ENCODE results near the gene PTPRF.
"Not testable (repeated sequence)": the region's sequence is repeated elsewhere in the genome, so short reads cannot be mapped to it uniquely, and the experiment has no call there.

The PTPRF gene

DNA sequence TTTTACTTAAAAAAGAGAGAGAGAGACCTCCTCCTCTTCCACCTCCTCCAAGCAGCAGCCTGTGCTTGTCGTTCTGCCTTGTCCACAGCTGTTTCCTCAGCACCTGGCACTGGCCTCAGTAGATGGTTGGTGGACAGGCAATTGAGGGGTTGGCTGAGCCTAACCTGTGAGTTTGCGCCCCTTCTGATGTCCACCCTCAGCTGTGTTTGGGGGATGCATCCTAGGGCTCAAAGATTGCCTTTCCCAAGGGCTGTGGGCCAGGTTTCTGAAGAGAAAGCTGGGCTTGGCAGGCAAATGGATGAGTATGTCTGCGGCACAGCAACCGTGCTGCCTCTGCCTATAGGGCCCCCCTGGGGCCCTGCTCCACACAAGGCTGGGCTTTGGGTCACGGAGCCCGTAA, 84.2 kb downstream of the PTPRF start:
- no peak for DNase-seq
- in situ Hi-C loops (cut with MboI; ENCODE audit: low pct_unique_long_range_greater_than_20kb, low sequenced_read_pairs): no loop called here

DNA sequence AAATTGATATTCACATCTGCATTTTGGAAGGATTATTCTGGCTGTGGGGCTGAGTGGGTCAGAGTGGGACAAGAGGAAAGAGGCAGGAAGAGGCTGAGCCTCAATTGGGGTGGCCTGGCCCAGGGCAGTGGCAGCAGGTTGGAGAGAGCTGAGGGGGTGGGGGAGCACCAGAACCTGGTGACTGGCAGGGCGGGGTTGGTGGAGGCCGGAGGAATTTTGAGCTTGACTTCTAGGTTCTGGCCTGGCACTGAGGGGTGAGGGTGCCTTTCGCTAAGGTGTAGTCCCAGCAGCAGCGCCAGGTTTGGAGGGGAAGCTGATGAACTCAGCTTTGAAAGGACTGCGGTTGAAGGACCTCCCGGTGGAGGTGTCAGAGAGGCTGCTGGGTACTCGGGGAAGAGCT, 85.7 kb downstream of the PTPRF start:
- in situ Hi-C loops (cut with MboI; ENCODE audit: low pct_unique_long_range_greater_than_20kb, low sequenced_read_pairs): no loop called here

GRCh38 chr1:43617011-43617410, 86.3 kb downstream of the PTPRF start:
- in situ Hi-C loops (cut with MboI; ENCODE audit: low pct_unique_long_range_greater_than_20kb, low sequenced_read_pairs): no loop called here
- no peak for DNase-seq

More for the DNA sequence above, 85.7 kb downstream of the PTPRF start:
- no peak for DNase-seq

GRCh38 chr1:43617668-43618067, 87.0 kb downstream of the PTPRF start:
- no peak for DNase-seq
- in situ Hi-C loops (cut with MboI; ENCODE audit: low pct_unique_long_range_greater_than_20kb, low sequenced_read_pairs): no loop called here

DNA sequence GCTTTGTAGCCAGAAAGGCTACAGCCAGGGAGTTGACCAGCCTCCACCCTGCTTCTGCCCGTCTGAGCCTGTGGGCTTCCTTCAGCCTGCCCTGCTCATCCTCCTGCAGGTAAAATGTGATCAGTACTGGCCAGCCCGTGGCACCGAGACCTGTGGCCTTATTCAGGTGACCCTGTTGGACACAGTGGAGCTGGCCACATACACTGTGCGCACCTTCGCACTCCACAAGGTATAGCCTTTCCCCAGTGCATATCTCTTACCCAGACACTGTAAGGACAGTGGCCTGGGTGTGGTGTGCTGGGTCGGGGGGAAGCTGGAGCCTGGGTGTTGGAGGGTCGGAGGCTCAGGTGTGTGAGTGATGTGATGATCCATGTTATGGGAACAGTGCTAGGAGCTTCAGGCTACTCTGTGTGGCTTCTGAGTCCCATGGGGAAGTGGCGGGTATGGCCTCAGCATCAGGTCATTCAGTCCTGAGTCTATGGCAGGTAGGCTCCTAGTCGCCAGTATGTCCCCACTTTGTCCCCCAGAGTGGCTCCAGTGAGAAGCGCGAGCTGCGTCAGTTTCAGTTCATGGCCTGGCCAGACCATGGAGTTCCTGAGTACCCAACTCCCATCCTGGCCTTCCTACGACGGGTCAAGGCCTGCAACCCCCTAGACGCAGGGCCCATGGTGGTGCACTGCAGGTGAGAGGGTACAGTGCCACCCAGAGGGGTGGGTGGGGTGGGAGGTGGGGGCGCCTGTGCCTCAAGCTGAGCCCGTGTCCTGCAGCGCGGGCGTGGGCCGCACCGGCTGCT, 88.0 kb downstream of the PTPRF start:
- in situ Hi-C loops (cut with MboI; ENCODE audit: low pct_unique_long_range_greater_than_20kb, low sequenced_read_pairs): no loop called here
- DNase-seq: no peak

DNA sequence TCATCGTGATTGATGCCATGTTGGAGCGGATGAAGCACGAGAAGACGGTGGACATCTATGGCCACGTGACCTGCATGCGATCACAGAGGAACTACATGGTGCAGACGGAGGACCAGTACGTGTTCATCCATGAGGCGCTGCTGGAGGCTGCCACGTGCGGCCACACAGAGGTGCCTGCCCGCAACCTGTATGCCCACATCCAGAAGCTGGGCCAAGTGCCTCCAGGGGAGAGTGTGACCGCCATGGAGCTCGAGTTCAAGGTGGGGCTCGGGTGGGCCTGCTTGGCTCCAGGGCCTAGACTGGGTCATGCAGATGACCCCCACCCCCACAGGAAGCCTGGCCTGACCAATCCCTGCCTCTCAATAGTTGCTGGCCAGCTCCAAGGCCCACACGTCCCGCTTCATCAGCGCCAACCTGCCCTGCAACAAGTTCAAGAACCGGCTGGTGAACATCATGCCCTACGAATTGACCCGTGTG, 88.7 kb downstream of the PTPRF start:
- no peak for DNase-seq
- in situ Hi-C loops (cut with MboI; ENCODE audit: low pct_unique_long_range_greater_than_20kb, low sequenced_read_pairs): no loop called here

DNA sequence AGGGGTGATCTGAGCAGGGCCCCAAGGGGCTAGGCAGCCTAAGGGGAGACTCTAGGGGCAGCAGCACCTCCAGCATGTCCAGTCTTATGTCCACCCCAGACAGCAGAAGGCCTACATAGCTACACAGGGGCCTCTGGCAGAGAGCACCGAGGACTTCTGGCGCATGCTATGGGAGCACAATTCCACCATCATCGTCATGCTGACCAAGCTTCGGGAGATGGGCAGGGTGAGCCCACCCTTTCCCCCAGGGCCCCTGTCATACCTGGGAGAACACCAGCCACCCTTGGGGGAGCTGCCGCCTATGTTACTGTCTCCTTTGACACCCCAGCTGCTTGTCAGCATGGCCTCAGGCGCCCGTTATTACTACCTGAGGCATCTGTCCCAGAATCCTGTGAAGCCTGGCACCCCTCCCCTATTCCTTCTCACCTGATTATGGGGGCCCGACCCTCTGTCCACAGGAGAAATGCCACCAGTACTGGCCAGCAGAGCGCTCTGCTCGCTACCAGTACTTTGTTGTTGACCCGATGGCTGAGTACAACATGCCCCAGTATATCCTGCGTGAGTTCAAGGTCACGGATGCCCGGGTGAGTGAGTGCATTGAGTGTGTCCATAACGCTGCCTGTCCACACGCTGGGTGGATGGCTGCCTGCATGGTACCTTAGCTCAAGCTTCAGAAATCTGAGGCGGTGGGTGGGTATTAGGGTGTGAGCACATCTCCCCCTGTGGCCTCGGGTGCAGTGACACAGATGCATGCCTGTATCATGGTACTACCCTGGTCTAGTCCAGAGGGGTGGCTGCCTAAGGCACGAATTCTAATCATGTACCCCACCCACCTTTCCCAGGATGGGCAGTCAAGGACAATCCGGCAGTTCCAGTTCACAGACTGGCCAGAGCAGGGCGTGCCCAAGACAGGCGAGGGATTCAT, 89.6 kb downstream of the PTPRF start:
- no peak for DNase-seq
- in situ Hi-C loops (cut with MboI; ENCODE audit: low pct_unique_long_range_greater_than_20kb, low sequenced_read_pairs): no loop called here

DNA sequence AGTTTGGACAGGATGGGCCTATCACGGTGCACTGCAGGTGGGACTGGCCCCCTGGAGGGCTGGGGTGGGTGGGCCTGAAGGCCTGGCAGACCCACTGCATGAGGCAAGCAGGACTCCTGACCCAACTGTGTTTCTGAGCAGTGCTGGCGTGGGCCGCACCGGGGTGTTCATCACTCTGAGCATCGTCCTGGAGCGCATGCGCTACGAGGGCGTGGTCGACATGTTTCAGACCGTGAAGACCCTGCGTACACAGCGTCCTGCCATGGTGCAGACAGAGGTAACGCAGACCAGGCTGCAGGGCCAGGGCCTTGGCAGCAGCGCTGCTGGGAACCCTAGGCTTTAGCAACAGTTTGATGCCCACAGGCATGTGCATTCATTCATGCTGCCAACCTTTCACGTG, 90.3 kb downstream of the PTPRF start:
- in situ Hi-C loops (cut with MboI; ENCODE audit: low pct_unique_long_range_greater_than_20kb, low sequenced_read_pairs): no loop called here
- no peak for DNase-seq

DNA sequence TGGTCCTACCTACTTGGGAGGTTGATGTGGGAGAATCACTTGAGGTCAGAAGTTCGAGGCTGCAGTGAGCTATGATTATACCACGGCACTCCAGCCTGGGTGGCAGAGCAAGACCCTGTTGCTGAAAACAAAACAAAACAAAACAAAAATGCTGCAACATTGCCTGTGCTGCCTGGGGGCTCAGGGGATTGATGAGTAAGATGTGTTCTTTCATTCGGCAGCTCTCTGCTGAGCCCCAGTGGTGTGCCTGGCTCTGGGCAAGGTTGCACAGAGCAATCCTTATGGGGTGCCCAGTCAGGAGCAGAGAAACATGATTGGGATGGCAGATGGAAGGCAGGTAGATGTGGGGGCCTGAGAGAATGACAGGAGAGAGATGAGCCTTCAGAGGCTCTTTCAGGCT, 90.7 kb downstream of the PTPRF start:
- in situ Hi-C loops (cut with MboI; ENCODE audit: low pct_unique_long_range_greater_than_20kb, low sequenced_read_pairs): no loop called here
- DNase-seq: no peak

GRCh38 chr1:43621861-43622260, 91.2 kb downstream of the PTPRF start:
- in situ Hi-C loops (cut with MboI; ENCODE audit: low pct_unique_long_range_greater_than_20kb, low sequenced_read_pairs): no loop called here
- no peak for DNase-seq

DNA sequence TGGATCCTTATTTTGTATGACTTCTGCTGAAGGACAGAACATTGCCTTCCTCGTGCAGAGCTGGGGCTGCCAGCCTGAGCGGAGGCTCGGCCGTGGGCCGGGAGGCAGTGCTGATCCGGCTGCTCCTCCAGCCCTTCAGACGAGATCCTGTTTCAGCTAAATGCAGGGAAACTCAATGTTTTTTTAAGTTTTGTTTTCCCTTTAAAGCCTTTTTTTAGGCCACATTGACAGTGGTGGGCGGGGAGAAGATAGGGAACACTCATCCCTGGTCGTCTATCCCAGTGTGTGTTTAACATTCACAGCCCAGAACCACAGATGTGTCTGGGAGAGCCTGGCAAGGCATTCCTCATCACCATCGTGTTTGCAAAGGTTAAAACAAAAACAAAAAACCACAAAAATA, 91.8 kb downstream of the PTPRF start:
- no peak for DNase-seq
- in situ Hi-C loops (cut with MboI; ENCODE audit: low pct_unique_long_range_greater_than_20kb, low sequenced_read_pairs): no loop called here

- no peak for DNase-seq
- in situ Hi-C loops (cut with MboI; ENCODE audit: low pct_unique_long_range_greater_than_20kb, low sequenced_read_pairs): no loop called here
Observed at GRCh38 chr1:43622901-43623780, 92.5 kb downstream of the PTPRF start.

GRCh38 chr1:43625063-43625780, 94.5 kb downstream of the PTPRF start:
- in situ Hi-C loops (cut with MboI; ENCODE audit: low pct_unique_long_range_greater_than_20kb, low sequenced_read_pairs): no loop called here
- no peak for DNase-seq

DNA sequence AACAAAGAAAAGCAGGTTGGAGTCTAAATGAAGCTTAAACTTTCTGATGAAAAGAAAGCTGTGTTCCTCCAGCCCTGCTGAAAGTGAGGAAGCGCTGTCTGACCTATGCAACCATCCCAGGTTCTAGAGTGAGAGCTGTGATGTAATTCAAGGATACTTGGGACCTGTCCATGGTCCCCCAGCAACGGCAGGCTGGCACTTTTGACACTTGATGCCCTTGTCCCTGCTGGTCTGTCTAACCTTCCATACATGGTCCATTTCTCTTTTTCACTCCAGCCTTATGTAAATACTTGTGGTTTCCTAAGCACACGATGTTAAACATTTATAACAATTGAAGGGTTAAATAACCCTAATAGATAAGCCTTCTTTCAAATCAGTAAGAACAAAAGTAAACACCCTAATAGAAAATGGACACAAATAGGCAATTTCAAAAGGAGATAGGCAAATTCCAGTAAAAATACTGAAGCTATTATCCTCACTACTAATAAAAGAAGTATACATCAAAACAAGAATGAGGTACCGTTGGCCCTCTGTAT, 101.5 kb downstream of the PTPRF start:
- DNase-seq: no peak
- in situ Hi-C loops (cut with MboI; ENCODE audit: low pct_unique_long_range_greater_than_20kb, low sequenced_read_pairs): no loop called here

DNA sequence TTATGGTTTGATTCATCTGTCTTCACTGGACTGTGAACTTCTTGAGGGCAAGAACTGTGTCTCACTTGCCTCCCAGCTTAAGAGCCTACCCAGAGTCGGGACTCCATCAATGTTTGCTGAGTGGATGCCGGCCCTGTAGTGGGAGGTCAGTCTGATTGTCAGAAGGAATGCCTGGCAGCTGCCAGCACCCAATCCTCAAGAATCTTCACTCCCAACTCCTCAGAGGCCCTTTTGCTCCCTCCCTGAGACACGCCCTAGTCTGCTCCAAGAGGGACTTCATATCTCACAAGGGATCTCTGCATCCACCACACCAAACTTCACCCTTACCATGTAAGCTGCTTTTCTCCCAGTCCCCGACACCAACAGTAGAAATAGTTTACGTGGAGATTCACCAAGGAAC, 104.0 kb downstream of the PTPRF start:
- in situ Hi-C loops (cut with MboI; ENCODE audit: low pct_unique_long_range_greater_than_20kb, low sequenced_read_pairs): no loop called here
- no peak for DNase-seq

- in situ Hi-C loops (cut with MboI; ENCODE audit: low pct_unique_long_range_greater_than_20kb, low sequenced_read_pairs): no loop called here
- no peak for DNase-seq
Observed at GRCh38 chr1:43636006-43636641, 105.4 kb downstream of the PTPRF start.

GRCh38 chr1:43637267-43637666, 106.6 kb downstream of the PTPRF start:
- DNase-seq: no peak
- in situ Hi-C loops (cut with MboI; ENCODE audit: low pct_unique_long_range_greater_than_20kb, low sequenced_read_pairs): no loop called here

DNA sequence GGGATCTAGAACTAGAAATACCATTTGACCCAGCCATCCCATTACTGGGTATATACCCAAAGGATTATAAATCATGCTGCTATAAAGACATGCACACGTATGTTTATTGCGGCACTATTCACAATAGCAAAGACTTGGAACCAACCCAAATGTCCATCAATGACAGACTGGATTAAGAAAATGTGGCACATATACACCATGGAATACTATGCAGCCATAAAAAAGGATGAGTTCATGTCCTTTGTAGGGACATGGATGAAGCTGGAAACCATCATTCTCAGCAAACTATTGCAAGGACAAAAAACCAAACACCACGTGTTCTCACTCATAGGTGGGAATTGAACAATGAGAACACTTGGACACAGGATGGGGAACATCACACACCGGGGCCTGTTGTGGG, 107.7 kb downstream of the PTPRF start:
- DNase-seq; in situ Hi-C loops (cut with MboI; ENCODE audit: low pct_unique_long_range_greater_than_20kb, low sequenced_read_pairs): not testable (repeated sequence)
